ENCODE data around the gene NOTCH1.

NOTCH1 gene

DNA sequence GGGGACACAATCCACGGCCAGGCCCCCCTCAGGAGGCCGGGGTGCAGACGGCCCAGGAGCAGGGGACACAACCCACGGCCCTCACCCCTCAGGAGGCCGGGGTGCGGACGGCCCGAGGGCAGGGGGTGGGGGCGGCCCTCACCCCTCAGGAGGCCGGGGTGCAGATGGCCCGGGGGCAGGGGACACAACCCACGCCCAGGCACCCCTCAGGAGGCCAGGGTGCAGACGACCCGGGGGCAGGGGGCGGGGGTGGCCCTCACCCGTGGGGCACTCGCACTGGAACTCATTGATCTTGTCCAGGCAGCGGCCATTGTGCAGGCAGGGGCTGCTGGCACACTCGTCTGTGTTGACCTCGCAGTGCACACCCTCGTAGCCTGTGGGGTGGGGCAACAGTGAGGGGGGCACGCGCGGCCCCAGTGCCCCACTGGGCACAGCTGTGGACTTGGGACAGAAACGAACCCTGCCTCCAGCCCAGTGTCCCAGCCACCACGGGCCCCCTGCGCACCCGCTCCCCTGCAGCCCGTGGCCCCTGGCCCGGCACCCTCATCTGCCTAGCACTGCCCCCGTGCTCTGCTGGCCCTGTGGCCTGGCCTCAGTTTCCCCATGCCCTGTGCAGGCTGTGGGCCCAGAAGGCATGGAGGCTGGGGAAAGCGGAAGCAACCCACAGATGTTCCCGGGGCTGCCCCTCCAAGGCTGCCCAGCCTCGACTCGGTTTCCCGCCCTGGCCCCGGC lies 28.7 kb downstream of the NOTCH1 start:
- H3K4me3 ChIP-seq (ENCODE audit: low read depth, low read length), result no peak overlapping the region
- H2AFZ ChIP-seq (ENCODE audit: insufficient read depth, low read length, poor library complexity), result no peak overlapping the region
- no peak overlapping the region for H3K4me2 ChIP-seq (ENCODE audit: low read length)
- H3K9ac ChIP-seq (ENCODE audit: low read length), result no peak overlapping the region
- H2BK120ac ChIP-seq (ENCODE audit: insufficient read depth, low read length, poor library complexity), result no peak overlapping the region
- H3K23ac ChIP-seq (ENCODE audit: low read length), result no peak overlapping the region
- H3K18ac ChIP-seq (ENCODE audit: low read length), result no peak overlapping the region
- no peaks in the 10 kb centered on the region for H3K27me3 ChIP-seq (ENCODE audit: insufficient read depth, low read length)
- H3K9me3 ChIP-seq (ENCODE audit: insufficient read depth, low read depth, low read length), result no peaks in the 10 kb centered on the region
- no peak overlapping the region for H2BK5ac ChIP-seq (ENCODE audit: low read depth, low read length, poor library complexity)
- no peak overlapping the region for H3K14ac ChIP-seq (ENCODE audit: low read length)
- no peak overlapping the region for H3K27ac ChIP-seq (ENCODE audit: low read depth, low read length)
- H3K4me1 ChIP-seq (ENCODE audit: control insufficient read depth in 1 of 2, insufficient read depth in 2 of 2, low read length in 2 of 2), result no peaks in the 10 kb centered on the region
- H3K36me3 ChIP-seq (ENCODE audit: control insufficient read depth in 1 of 2, insufficient read depth in 2 of 2, low read length in 2 of 2), result peaks cover 45 to 49% of the 10 kb centered on the region in 2 experiments
- H4K8ac ChIP-seq (ENCODE audit: low read depth, low read length), result no peak overlapping the region
- no peak overlapping the region for H4K91ac ChIP-seq (ENCODE audit: low read depth, low read length)
- no peaks in the 10 kb centered on the region for H3K79me1 ChIP-seq (ENCODE audit: low read length)
- H2BK12ac ChIP-seq (ENCODE audit: low read length), result no peak overlapping the region
- no CpG with 5 or more reads among the region's 37 CpGs for WGBS (ENCODE audit: extremely low coverage, insufficient coverage, insufficient read length)
- no peak overlapping the region for H2AK5ac ChIP-seq (ENCODE audit: low read length)
- H3K4ac ChIP-seq (ENCODE audit: low read depth, low read length), result no peak overlapping the region
- no peak for DNase-seq
- H3K79me2 ChIP-seq (ENCODE audit: control insufficient read depth, insufficient read depth, low read length, poor library complexity), result no peaks in the 10 kb centered on the region
- H4K12ac ChIP-seq (ENCODE audit: low read depth, low read length), result no peak overlapping the region

DNA sequence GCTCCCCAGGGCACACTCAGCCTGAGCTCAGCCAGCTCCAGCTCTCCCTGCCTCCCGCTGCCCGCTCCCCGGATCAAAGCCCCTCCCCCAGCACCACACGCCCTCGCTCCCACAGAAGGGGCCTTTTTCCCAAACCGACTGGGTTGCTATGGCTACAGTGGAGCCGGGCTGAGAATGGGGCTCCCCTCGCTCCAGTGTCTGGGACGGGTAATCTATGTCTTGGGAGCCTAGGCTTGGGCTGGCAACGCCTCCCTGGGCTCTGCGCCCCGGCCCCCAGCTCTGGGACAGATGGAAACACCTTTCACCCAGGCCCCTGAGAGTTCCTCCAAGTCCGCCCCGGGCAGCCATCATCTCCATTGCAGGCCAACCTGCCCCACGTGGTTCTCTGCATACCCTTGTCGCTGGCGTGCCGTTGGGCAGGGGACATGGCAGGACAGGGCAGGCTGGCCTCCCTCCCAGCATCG lies 29.6 kb downstream of the NOTCH1 start:
- WGBS (ENCODE audit: extremely low coverage, insufficient coverage, insufficient read length), result no CpG with 5 or more reads among the region's 19 CpGs
- H3K9me3 ChIP-seq (ENCODE audit: insufficient read depth, low read depth, low read length), result no peaks in the 10 kb centered on the region

DNA sequence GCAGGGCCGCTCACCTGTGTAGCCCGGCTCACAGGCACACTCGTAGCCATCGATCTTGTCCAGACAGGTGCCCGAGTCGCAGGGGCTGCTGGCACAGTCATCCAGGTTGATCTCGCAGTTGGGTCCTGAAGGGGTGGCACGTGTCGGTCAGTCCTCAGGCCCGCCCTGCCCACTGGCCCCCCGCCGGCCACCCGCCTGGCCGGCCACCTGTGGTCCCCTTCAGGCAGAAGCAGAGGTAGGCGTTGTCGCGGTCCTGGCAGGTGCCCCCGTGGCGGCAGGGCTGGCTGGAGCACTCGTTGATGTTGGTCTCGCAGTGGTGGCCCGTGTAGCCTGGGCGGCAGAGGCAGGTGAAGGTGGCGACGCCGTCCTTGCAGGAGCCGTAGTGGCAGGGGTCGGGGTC lies 30.6 kb downstream of the NOTCH1 start:
- Histone ChIP-seq H3K27ac (ENCODE audit: low read depth, low read length) (no peak overlapping the region), H3K27me3 (ENCODE audit: insufficient read depth, low read length) (no peaks in the 10 kb centered on the region), H2BK120ac (ENCODE audit: insufficient read depth, low read length, poor library complexity) (no peak overlapping the region), H4K8ac (ENCODE audit: low read depth, low read length) (no peak overlapping the region), H3K9ac (ENCODE audit: low read length) (no peak overlapping the region), H3K18ac (ENCODE audit: low read length) (no peak overlapping the region), H3K4me1 (ENCODE audit: control insufficient read depth in 1 of 2, insufficient read depth in 2 of 2, low read length in 2 of 2) (no peaks in the 10 kb centered on the region), H2BK12ac (ENCODE audit: low read length) (no peak overlapping the region), H3K4ac (ENCODE audit: low read depth, low read length) (no peak overlapping the region), H2BK5ac (ENCODE audit: low read depth, low read length, poor library complexity) (no peak overlapping the region), H2AK5ac (ENCODE audit: low read length) (no peak overlapping the region), H2AFZ (ENCODE audit: insufficient read depth, low read length, poor library complexity) (no peak overlapping the region), H4K91ac (ENCODE audit: low read depth, low read length) (no peak overlapping the region), H3K36me3 (ENCODE audit: control insufficient read depth in 1 of 2, insufficient read depth in 2 of 2, low read length in 2 of 2) (peaks cover 62 to 65% of the 10 kb centered on the region in 2 experiments), H3K79me2 (ENCODE audit: control insufficient read depth, insufficient read depth, low read length, poor library complexity) (no peaks in the 10 kb centered on the region), H3K14ac (ENCODE audit: low read length) (no peak overlapping the region), H3K9me3 (ENCODE audit: insufficient read depth, low read depth, low read length) (no peaks in the 10 kb centered on the region), H3K23ac (ENCODE audit: low read length) (no peak overlapping the region), H4K12ac (ENCODE audit: low read depth, low read length) (no peak overlapping the region), H3K4me2 (ENCODE audit: low read length) (no peak overlapping the region), H3K79me1 (ENCODE audit: low read length) (no peaks in the 10 kb centered on the region), H3K4me3 (ENCODE audit: low read depth, low read length) (no peak overlapping the region)
- DNase-seq, result no peak
- WGBS (ENCODE audit: extremely low coverage, insufficient coverage, insufficient read length), result no CpG with 5 or more reads among the region's 28 CpGs

More for the DNA sequence above, 29.6 kb downstream of the NOTCH1 start:
- Histone ChIP-seq H3K36me3 (ENCODE audit: control insufficient read depth in 1 of 2, insufficient read depth in 2 of 2, low read length in 2 of 2) (peaks cover 54 to 58% of the 10 kb centered on the region in 2 experiments), H3K14ac (ENCODE audit: low read length) (no peak overlapping the region), H3K27me3 (ENCODE audit: insufficient read depth, low read length) (no peaks in the 10 kb centered on the region), H3K4me2 (ENCODE audit: low read length) (no peak overlapping the region), H2AFZ (ENCODE audit: insufficient read depth, low read length, poor library complexity) (no peak overlapping the region), H3K79me2 (ENCODE audit: control insufficient read depth, insufficient read depth, low read length, poor library complexity) (no peaks in the 10 kb centered on the region), H3K4ac (ENCODE audit: low read depth, low read length) (no peak overlapping the region), H2AK5ac (ENCODE audit: low read length) (no peak overlapping the region), H3K18ac (ENCODE audit: low read length) (no peak overlapping the region), H3K23ac (ENCODE audit: low read length) (no peak overlapping the region), H2BK120ac (ENCODE audit: insufficient read depth, low read length, poor library complexity) (no peak overlapping the region), H3K9ac (ENCODE audit: low read length) (no peak overlapping the region), H3K79me1 (ENCODE audit: low read length) (no peaks in the 10 kb centered on the region), H2BK5ac (ENCODE audit: low read depth, low read length, poor library complexity) (no peak overlapping the region), H4K12ac (ENCODE audit: low read depth, low read length) (no peak overlapping the region), H4K8ac (ENCODE audit: low read depth, low read length) (no peak overlapping the region), H2BK12ac (ENCODE audit: low read length) (no peak overlapping the region), H4K91ac (ENCODE audit: low read depth, low read length) (no peak overlapping the region), H3K4me1 (ENCODE audit: control insufficient read depth in 1 of 2, insufficient read depth in 2 of 2, low read length in 2 of 2) (no peaks in the 10 kb centered on the region), H3K27ac (ENCODE audit: low read depth, low read length) (no peak overlapping the region), H3K4me3 (ENCODE audit: low read depth, low read length) (no peak overlapping the region)
- DNase-seq, result no peak

GRCh38 chr9:136514022-136514714 lies 31.7 kb downstream of the NOTCH1 start:
- Histone ChIP-seq H2BK12ac (ENCODE audit: low read length) (no peak overlapping the region), H3K9ac (ENCODE audit: low read length) (no peak overlapping the region), H3K36me3 (ENCODE audit: control insufficient read depth in 1 of 2, insufficient read depth in 2 of 2, low read length in 2 of 2) (peaks cover 70 to 73% of the 10 kb centered on the region in 2 experiments), H3K27me3 (ENCODE audit: insufficient read depth, low read length) (no peaks in the 10 kb centered on the region), H3K23ac (ENCODE audit: low read length) (no peak overlapping the region), H2BK5ac (ENCODE audit: low read depth, low read length, poor library complexity) (no peak overlapping the region), H3K4me3 (ENCODE audit: low read depth, low read length) (no peak overlapping the region), H2AFZ (ENCODE audit: insufficient read depth, low read length, poor library complexity) (no peak overlapping the region), H3K79me1 (ENCODE audit: low read length) (no peaks in the 10 kb centered on the region), H2AK5ac (ENCODE audit: low read length) (no peak overlapping the region), H3K9me3 (ENCODE audit: insufficient read depth, low read depth, low read length) (no peaks in the 10 kb centered on the region), H3K79me2 (ENCODE audit: control insufficient read depth, insufficient read depth, low read length, poor library complexity) (no peaks in the 10 kb centered on the region), H2BK120ac (ENCODE audit: insufficient read depth, low read length, poor library complexity) (no peak overlapping the region), H4K12ac (ENCODE audit: low read depth, low read length) (no peak overlapping the region), H3K14ac (ENCODE audit: low read length) (no peak overlapping the region), H3K4me1 (ENCODE audit: control insufficient read depth in 1 of 2, insufficient read depth in 2 of 2, low read length in 2 of 2) (no peaks in the 10 kb centered on the region), H3K4me2 (ENCODE audit: low read length) (no peak overlapping the region), H4K91ac (ENCODE audit: low read depth, low read length) (no peak overlapping the region), H3K18ac (ENCODE audit: low read length) (no peak overlapping the region), H3K4ac (ENCODE audit: low read depth, low read length) (no peak overlapping the region), H4K8ac (ENCODE audit: low read depth, low read length) (no peak overlapping the region), H3K27ac (ENCODE audit: low read depth, low read length) (no peak overlapping the region)
- no CpG with 5 or more reads among the region's 29 CpGs for WGBS (ENCODE audit: extremely low coverage, insufficient coverage, insufficient read length)
- DNase-seq, result no peak
